Adrenal gland (tissue), 5 donors: ENCODE results near the gene LCK.

Source experiments
- CTCF ChIP-seq, 6 experiments: fragments of 450-650 bp in 4 of 6; fragments of 200-600 bp in 2 of 6; sonication (generic) in 1 of 6; IDR thresholded peaks; 1 replicate in 5 of 6; 2 replicates in 1 of 6; pipeline versions ENCODE4 v1.5.1 to v1.8.0; 2016 to 2021; ENCODE audit warnings: antibody characterized with exemption in 6 of 6, mild to moderate bottlenecking in 2 of 6, moderate library complexity in 1 of 6
- POLR2A ChIP-seq, 2 donors: fragments of 450-650 bp; IDR thresholded peaks; one replicate each; pipeline ENCODE4 v1.6.1; 2017; ENCODE audit warnings: antibody characterized with exemption in 2 of 2, mild to moderate bottlenecking in 2 of 2, moderate library complexity in 1 of 2
- donor health status: DM: no; HTN: no; CAD: no.

GRCh38 chr1:32299327-32299726 lies 48.3 kb downstream of the LCK start:
- TF ChIP-seq CTCF (IDR thresholded peaks at IDR 0.05), result no peak
- no peak for TF ChIP-seq POLR2A (IDR thresholded peaks at IDR 0.05)
